Caco-2 (cell line): ENCODE results near the gene RBPJ. TPM values are rescaled to one million over a fixed set of nuclear protein-coding genes. Genes with fewer than 3 reads are reported as not detected.

Experiments
- BruUV-seq: library from RNA; stranded (reverse); fragments of 400-500 nt; replicated peaks from 2 replicates; lab custom pipeline; 2021; lab: Mats Ljungman, UMichigan
- CTCF ChIA-PET: fragments of 300-600 bp; sonication (Branson Sonifier 250); formaldehyde crosslinking; loops from one replicate; lab custom pipeline; 2022; ENCODE audit warnings: antibody characterized with exemption; lab: Charles Lee
- POLR2A ChIA-PET: fragments of 300-600 bp; sonication (Branson Sonifier 250); formaldehyde crosslinking; loops from one replicate; lab custom pipeline; 2022; ENCODE audit warnings: antibody characterized with exemption; lab: Charles Lee
- DNase-seq, 2 experiments: peaks; one replicate each; pipeline versions ENCODE4 v3.0.0 to v3.0.0-alpha.2; 2020 to 2022
- H3K27me3 ChIP-seq: replicated peaks from 2 replicates; pipeline ENCODE4 v1.6.0; 2011; ENCODE audit warnings: low read length; ENCODE audit not compliant: control insufficient read depth, insufficient read depth
- H3K36me3 ChIP-seq: 2 replicates; pipeline ENCODE4 v1.5.1; 2011; ENCODE audit warnings: low read length; ENCODE audit not compliant: control insufficient read depth, insufficient read depth
- H3K4me1 ChIP-seq: fragments of 250-450 bp; sonication (Bioruptor Pico); 2 replicates; pipeline ENCODE4 v1.5.1; 2020; ENCODE audit warnings: mild to moderate bottlenecking
- H3K4me3 ChIP-seq: 2 replicates; pipeline ENCODE4 v1.5.1; 2011; ENCODE audit warnings: low read depth, mild to moderate bottlenecking, control low read depth, low read length
- H3K9me3 ChIP-seq: fragments of 250-450 bp; sonication (Bioruptor Pico); 2 replicates; pipeline ENCODE4 v1.5.1; 2020; ENCODE audit warnings: mild to moderate bottlenecking, moderate library complexity
- H3K27ac Mint-ChIP-seq: one replicate; pipeline ENCODE4 v1.8.0; 2022; ENCODE audit warnings: mixed read lengths; ENCODE audit not compliant: unreplicated experiment
- H3K27me3 Mint-ChIP-seq: one replicate; pipeline ENCODE4 v1.8.0; 2022; ENCODE audit warnings: mixed read lengths; ENCODE audit not compliant: insufficient read depth, unreplicated experiment
- H3K36me3 Mint-ChIP-seq: one replicate; pipeline ENCODE4 v1.8.0; 2022; ENCODE audit warnings: mild to moderate bottlenecking, mixed read lengths; ENCODE audit not compliant: insufficient read depth, unreplicated experiment
- H3K4me1 Mint-ChIP-seq: one replicate; pipeline ENCODE4 v1.8.0; 2022; ENCODE audit warnings: low read depth, mixed read lengths; ENCODE audit not compliant: unreplicated experiment
- H3K4me3 Mint-ChIP-seq: one replicate; pipeline ENCODE4 v1.8.0; 2022; ENCODE audit warnings: mild to moderate bottlenecking, moderate library complexity, mixed read lengths; ENCODE audit not compliant: unreplicated experiment
- H3K9me3 Mint-ChIP-seq: one replicate; pipeline ENCODE4 v1.8.0; 2022; ENCODE audit warnings: mixed read lengths; ENCODE audit not compliant: unreplicated experiment
- CTCF ChIP-seq, 2 experiments: fragments of 200-600 bp in 1 of 2; IDR thresholded peaks; 1 replicate in 1 of 2; 2 replicates in 1 of 2; pipeline versions ENCODE4 v1.5.1 to v1.8.0; 2011 to 2022; ENCODE audit warnings: antibody characterized with exemption in 1 of 2, control low read depth in 1 of 2, inconsistent platforms in 1 of 2, low read depth in 1 of 2, low read length in 1 of 2, mild to moderate bottlenecking in 1 of 2, moderate library complexity in 1 of 2; ENCODE audit not compliant: insufficient read depth in 1 of 2, severe bottlenecking in 1 of 2, unreplicated experiment in 1 of 2
- intact Hi-C: fragments of 100-400 bp; cut with micrococcal nuclease; formaldehyde crosslinking; loops from one replicate; pipeline ENCODE4 v1.10.0; 2022; ENCODE audit not compliant: unreplicated experiment
- total RNA-seq: library from RNA; stranded (reverse); gene quantifications from 2 replicates; pipeline ENCODE4 v1.2.3, GENCODE V29; 2022

The RBPJ gene
- total RNA-seq, 1 experiment from 2014 or later: 38.8 TPM

- POLR2A ChIA-PET: no interaction called here
- Mint-ChIP-seq H3K27me3 (no peaks in the 10 kb centered on the region), H3K9me3 (no peaks in the 10 kb centered on the region), H3K36me3 (peaks cover 37% of the 10 kb centered on the region), H3K27ac (no peak overlapping the region), H3K4me3 (no peak overlapping the region), H3K4me1 (peaks cover 14% of the 10 kb centered on the region)
- no peaks in the 10 kb centered on the region; the same call in 1 of the 2 replicates for H3K36me3 ChIP-seq
- intact Hi-C loops: loop anchor here (10.0 kb wide), 1 partner anchor 298 kb away; no protein-coding TSS in a partner anchor
- no peak for TF ChIP-seq CTCF (IDR thresholded peaks at IDR 0.05; ENCODE audit: insufficient read depth in 1 of 2, low read depth in 1 of 2, low read length in 1 of 2, severe bottlenecking in 1 of 2, unreplicated experiment in 1 of 2)
- no peaks in the 10 kb centered on the region for H3K27me3 ChIP-seq
- DNase-seq: no peak
- no peaks in the 10 kb centered on the region for H3K9me3 ChIP-seq
- H3K4me3 ChIP-seq: no peak overlapping the region
- BruUV-seq: no TSS peak
- CTCF ChIA-PET: no interaction called here
- no peaks in the 10 kb centered on the region for H3K4me1 ChIP-seq
These were observed 106.1 kb downstream of the RBPJ start for GRCh38 chr4:26426892-26427291.

GRCh38 chr4:26429910-26430309, 109.1 kb downstream of the RBPJ start:
- no peaks in the 10 kb centered on the region for H3K27me3 Mint-ChIP-seq
- Histone ChIP-seq H3K36me3 (no peaks in the 10 kb centered on the region; the same call in 1 of the 2 replicates), H3K4me3 (no peak overlapping the region), H3K9me3 (no peaks in the 10 kb centered on the region), H3K27me3 (no peaks in the 10 kb centered on the region), H3K4me1 (no peaks in the 10 kb centered on the region)
- ChIA-PET CTCF (no interaction called here), POLR2A (no interaction called here)
- peaks cover 33% of the 10 kb centered on the region for H3K36me3 Mint-ChIP-seq
- peaks cover 14% of the 10 kb centered on the region for H3K4me1 Mint-ChIP-seq
- no peaks in the 10 kb centered on the region for H3K9me3 Mint-ChIP-seq
- no peak overlapping the region for H3K4me3 Mint-ChIP-seq
- intact Hi-C loops: loop anchor here (10.0 kb wide), 1 partner anchor 295 kb away; no protein-coding TSS in a partner anchor
- H3K27ac Mint-ChIP-seq: no peak overlapping the region
- no TSS peak for BruUV-seq
- no peak for DNase-seq
- no peak for TF ChIP-seq CTCF (IDR thresholded peaks at IDR 0.05; ENCODE audit: insufficient read depth in 1 of 2, low read depth in 1 of 2, low read length in 1 of 2, severe bottlenecking in 1 of 2, unreplicated experiment in 1 of 2)

GRCh38 chr4:26431461-26432180, 110.8 kb downstream of the RBPJ start:
- Histone ChIP-seq H3K9me3 (no peaks in the 10 kb centered on the region), H3K4me1 (no peaks in the 10 kb centered on the region), H3K4me3 (no peak overlapping the region), H3K27me3 (no peaks in the 10 kb centered on the region), H3K36me3 (no peaks in the 10 kb centered on the region; the same call in 1 of the 2 replicates)
- intact Hi-C loops: no loop called here
- Mint-ChIP-seq H3K36me3 (peaks cover 33% of the 10 kb centered on the region), H3K9me3 (no peaks in the 10 kb centered on the region), H3K27ac (no peak overlapping the region), H3K4me3 (no peak overlapping the region), H3K27me3 (no peaks in the 10 kb centered on the region), H3K4me1 (peaks cover 9% of the 10 kb centered on the region)
- no TSS peak for BruUV-seq
- no peak for DNase-seq
- ChIA-PET POLR2A (no interaction called here), CTCF (no interaction called here)
- TF ChIP-seq CTCF (IDR thresholded peaks at IDR 0.05; ENCODE audit: insufficient read depth in 1 of 2, low read depth in 1 of 2, low read length in 1 of 2, severe bottlenecking in 1 of 2, unreplicated experiment in 1 of 2): no peak
